D721Med (cell line): Measurements from ENCODE around the gene PPP3CB.

ENCODE experiments used
- DNase-seq: peaks from one replicate; pipeline ENCODE4 v3.0.0; 2011; ENCODE audit warnings: low spot score; ENCODE audit not compliant: insufficient read length
- FAIRE-seq: peaks from 2 replicates; lab custom pipeline; 2011; peaks lifted over from hg19 to GRCh38; lab: Jason Lieb, UNC
- CTCF ChIP-seq: IDR thresholded peaks from 2 replicates; pipeline ENCODE4 v1.5.1; 2012; ENCODE audit warnings: mild to moderate bottlenecking, control low read depth; ENCODE audit not compliant: insufficient read depth; ENCODE audit errors: missing control alignments

PPP3CB gene

GRCh38 chr10:73522263-73522662 is 26.4 kb upstream of the PPP3CB start:
- DNase-seq (no peak), FAIRE-seq (no peak)
- TF ChIP-seq CTCF = no peak

DNA sequence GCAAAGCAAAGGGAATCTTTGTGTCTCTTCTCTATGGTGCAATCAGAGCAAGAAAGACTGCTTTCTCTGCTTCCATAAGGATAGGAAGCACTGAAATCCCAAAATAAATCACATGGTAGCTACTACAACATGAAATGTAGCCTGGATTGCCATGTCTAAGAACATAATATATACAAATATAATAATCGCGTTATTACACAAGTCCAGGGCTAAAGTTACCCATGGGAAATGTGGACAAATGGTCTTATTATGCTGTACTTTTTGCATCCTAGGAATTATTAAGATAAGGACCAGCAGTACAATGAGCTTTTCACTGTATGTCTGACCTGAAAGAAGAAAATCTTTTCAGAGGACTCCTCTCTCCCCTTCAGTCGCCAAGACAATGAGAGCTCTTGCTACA is 23.5 kb upstream of the PPP3CB start:
- no peak for TF ChIP-seq CTCF
- FAIRE-seq (no peak), DNase-seq (no peak)

- no peak for TF ChIP-seq CTCF
- FAIRE-seq (no peak), DNase-seq (no peak)
These were observed 21.5 kb upstream of the PPP3CB start for GRCh38 chr10:73517166-73517888.

DNA sequence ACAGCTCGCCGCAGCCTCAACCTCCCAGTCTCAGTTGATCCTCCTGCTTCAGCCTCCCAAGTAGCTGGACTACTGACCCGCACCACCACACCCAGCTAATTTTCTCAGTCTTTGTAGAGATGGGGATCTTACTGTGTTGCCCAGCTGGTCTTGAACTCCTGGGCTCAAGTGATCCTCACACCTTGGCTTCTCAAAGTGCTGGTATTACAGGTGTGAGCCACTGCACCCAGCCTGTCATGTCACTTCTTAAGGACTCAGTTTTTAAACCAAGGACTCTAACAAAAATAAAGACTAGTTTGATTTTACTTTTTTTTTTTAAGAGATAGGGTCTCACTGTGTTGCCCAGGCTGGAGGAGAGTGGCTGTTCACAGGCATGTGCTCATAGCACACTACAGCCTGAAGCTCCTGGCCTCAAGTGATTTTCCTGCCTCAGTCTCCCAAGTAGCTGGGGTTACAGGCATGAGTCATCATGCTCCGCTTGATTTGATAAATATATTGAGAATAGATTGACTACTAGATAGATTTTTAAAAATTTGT is 16.5 kb upstream of the PPP3CB start:
- FAIRE-seq = no peak
- no peak for TF ChIP-seq CTCF

GRCh38 chr10:73509695-73510094 is 13.9 kb upstream of the PPP3CB start:
- no peak for TF ChIP-seq CTCF
- DNase-seq (no peak), FAIRE-seq (no peak)

More for the DNA sequence above, 16.5 kb upstream of the PPP3CB start:
- DNase-seq = no peak

DNA sequence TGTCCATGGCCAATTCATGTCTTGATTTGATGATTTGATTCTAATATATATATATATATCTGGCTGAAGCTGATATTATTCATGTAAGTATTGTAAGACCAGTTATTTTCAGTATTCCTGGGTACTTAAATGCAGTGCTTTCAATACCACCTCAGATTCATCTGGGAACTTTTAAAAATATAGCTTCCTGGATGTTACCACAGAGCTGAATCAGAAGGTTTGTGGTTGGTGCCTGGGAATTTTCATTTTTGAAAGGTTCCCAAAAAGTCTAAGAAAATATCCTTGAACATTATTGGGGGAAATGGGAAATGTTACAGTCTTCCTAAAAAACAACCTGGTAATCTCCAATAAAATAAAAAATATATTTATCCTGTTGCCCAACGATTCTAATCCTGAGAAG is 10.7 kb upstream of the PPP3CB start:
- DNase-seq (no peak), FAIRE-seq (no peak)
- no peak for TF ChIP-seq CTCF

GRCh38 chr10:73506074-73506473 is 10.2 kb upstream of the PPP3CB start:
- no peak for FAIRE-seq
- DNase-seq = no peak
- no peak for TF ChIP-seq CTCF
